ENCODE measurements around the gene RPL13A. TPM values are rescaled to one million over a fixed set of nuclear protein-coding genes. Genes with fewer than 3 reads are reported as not detected.

The RPL13A gene
- total RNA-seq, 4 donors from 2014 or later: 3,727 to 4,286 (median 3,958) TPM

- intact Hi-C loops (cut with DNase I; ENCODE audit: low total_unique reads): no loop called here
- H3K4me3 ChIP-seq (ENCODE audit: low read depth, poor library complexity, severe bottlenecking): no peak overlapping the region
- no peak for DNase-seq (ENCODE audit: low spot score in 2 of 2)
- WGBS, 2 donors: 33% methylated on average over 8 of the region's 8 CpGs
- TF ChIP-seq POLR2A (IDR thresholded peaks at IDR 0.05): no peak
- TF ChIP-seq CTCF (IDR thresholded peaks at IDR 0.05): peak in 1 of 3 donors; percentile 24
These were observed 19.2 kb downstream of the RPL13A start for GRCh38 chr19:49506575-49507105.

- DNase-seq (ENCODE audit: low spot score in 2 of 2): no peak
- TF ChIP-seq POLR2A (IDR thresholded peaks at IDR 0.05) (no peak), CTCF (IDR thresholded peaks at IDR 0.05) (no peak)
- intact Hi-C loops (cut with DNase I; ENCODE audit: low total_unique reads): no loop called here
- 80 to 84% methylated on average over 12 of the region's 12 CpGs for WGBS, 2 donors
- no peak overlapping the region for H3K4me3 ChIP-seq (ENCODE audit: low read depth, poor library complexity, severe bottlenecking)
These were observed 20.5 kb downstream of the RPL13A start for GRCh38 chr19:49507803-49508494.

GRCh38 chr19:49512970-49513745 is 25.8 kb downstream of the RPL13A start:
- H3K4me3 ChIP-seq (ENCODE audit: low read depth, poor library complexity, severe bottlenecking): peak overlapping the region; percentile 60
- 1% methylated on average over 36 to 39 of the region's 50 CpGs for WGBS, 2 donors
- peak; percentile 46 to 93 for DNase-seq (ENCODE audit: low spot score in 2 of 2)
- intact Hi-C loops (cut with DNase I; ENCODE audit: low total_unique reads): no loop called here
- TF ChIP-seq CTCF (IDR thresholded peaks at IDR 0.05) (no peak), POLR2A (IDR thresholded peaks at IDR 0.05) (no peak)

GRCh38 chr19:49513746-49514118 is 26.3 kb downstream of the RPL13A start:
- no peak for TF ChIP-seq CTCF (IDR thresholded peaks at IDR 0.05)
- TF ChIP-seq POLR2A (IDR thresholded peaks at IDR 0.05): no peak
- H3K4me3 ChIP-seq (ENCODE audit: low read depth, poor library complexity, severe bottlenecking): peak overlapping the region; percentile 60
- no peak for DNase-seq (ENCODE audit: low spot score in 2 of 2)
- WGBS, 2 donors: 29 to 36% methylated on average over 12 of the region's 12 CpGs
- intact Hi-C loops (cut with DNase I; ENCODE audit: low total_unique reads): no loop called here

GRCh38 chr19:49514151-49514550 is 26.7 kb downstream of the RPL13A start:
- TF ChIP-seq CTCF (IDR thresholded peaks at IDR 0.05) (no peak), POLR2A (IDR thresholded peaks at IDR 0.05) (no peak)
- DNase-seq (ENCODE audit: low spot score in 2 of 2): no peak
- intact Hi-C loops (cut with DNase I; ENCODE audit: low total_unique reads): no loop called here
- H3K4me3 ChIP-seq (ENCODE audit: low read depth, poor library complexity, severe bottlenecking): no peak overlapping the region
- WGBS, 2 donors: 80 to 84% methylated on average over 14 to 21 of the region's 21 CpGs

Measured in lower leg skin (tissue), 4 donors.